NT2/D1 (cell line): Measurements from ENCODE around the gene EIF4G3.

Source experiments
- SUZ12 ChIP-seq: IDR thresholded peaks from 2 replicates; pipeline ENCODE4 v1.6.1; 2011; ENCODE audit not compliant: insufficient read length, insufficient read depth; ENCODE audit errors: extremely low read depth
- YY1 ChIP-seq: IDR thresholded peaks from 2 replicates; pipeline ENCODE4 v1.6.1; 2011; ENCODE audit not compliant: insufficient read length, insufficient read depth
- ZNF274 ChIP-seq: IDR thresholded peaks from 2 replicates; pipeline ENCODE4 v1.6.1; 2011; ENCODE audit warnings: mild to moderate bottlenecking, low read depth, low read length

GRCh38 chr1:20793236-20793635 lies 383.5 kb downstream of the EIF4G3 start:
- TF ChIP-seq YY1: no peak
- TF ChIP-seq ZNF274: no peak
- no peak for TF ChIP-seq SUZ12
